ENCODE measurements around the gene C2orf49. TPM values are rescaled to one million over a fixed set of nuclear protein-coding genes. Genes with fewer than 3 reads are reported as not detected.

Gene C2orf49
- total and polyA plus RNA-seq, 2 donors (not counting 3 experiments of a cell fraction or from before 2014, with no cell fraction given): 4.6 to 15.0 TPM

DNA sequence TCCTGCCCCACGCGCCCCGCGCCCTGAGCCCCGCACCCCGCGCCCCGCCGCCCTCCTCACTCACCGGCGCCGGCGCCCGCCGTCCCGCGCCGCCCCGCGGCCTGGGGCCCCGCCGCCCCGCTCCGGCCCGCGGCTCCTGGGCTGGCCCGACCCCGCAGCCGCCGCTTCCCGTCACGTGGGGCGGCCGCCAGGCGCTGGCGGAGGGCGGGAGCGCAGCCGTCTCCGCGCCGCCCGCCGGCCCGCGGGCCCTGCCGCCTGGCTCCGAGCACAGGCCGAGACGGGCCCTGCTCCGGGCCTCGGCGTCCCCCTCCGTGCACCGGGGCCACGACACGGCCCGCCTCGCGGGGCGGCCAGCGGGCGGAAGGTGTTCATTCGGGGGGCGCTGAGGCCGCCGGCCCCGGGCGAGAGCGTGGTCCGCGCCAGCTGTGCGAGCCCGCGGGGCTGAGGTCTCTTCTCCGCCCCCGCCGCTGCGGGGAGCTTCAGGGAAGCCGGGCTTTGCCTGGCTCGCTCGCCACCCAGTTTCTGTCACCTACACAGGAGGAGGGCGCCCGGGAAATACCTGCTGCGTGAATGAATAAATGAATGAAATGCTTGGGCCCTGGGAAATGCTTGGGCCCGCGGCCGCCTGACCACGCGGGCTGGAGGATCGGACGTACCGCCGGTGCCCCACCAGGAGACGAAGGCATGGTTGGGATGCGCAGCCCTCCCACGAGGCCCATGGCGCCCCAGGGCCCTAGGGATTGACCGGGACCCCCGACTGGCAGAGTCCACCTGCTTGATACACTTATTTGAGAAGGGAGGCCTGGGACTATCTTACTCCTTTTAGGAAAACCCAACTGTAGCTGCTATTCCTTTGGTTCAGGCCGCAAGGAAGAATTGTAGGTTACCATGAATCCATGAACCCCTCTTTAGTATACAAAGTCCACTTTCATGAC is 7.5 kb upstream of the C2orf49 start, which contains the start of gene TGFBRAP1:
TGFBRAP1 (minus strand) TSS at position 175 of the 935 bp plus-strand sequence. CDS start 21,434 bp downstream, outside the sequence.
- H3K9me3 ChIP-seq (replicated peaks; ENCODE audit: control insufficient read depth, insufficient read depth, low read length): no peaks in the 10 kb centered on the region
- DNase-seq (ENCODE audit: low read depth, low spot score) (peak; percentile 35), FAIRE-seq (no peak)
- H4K20me1 ChIP-seq (replicated peaks; ENCODE audit: control insufficient read depth, extremely low read depth, insufficient read depth, low read length): no peaks in the 10 kb centered on the region
- H3K27ac ChIP-seq (ENCODE audit: insufficient read depth, low read depth, low read length): peak within 1 kb of the TSS; percentile 82
- no peaks in the 10 kb centered on the region for H3K27me3 ChIP-seq (ENCODE audit: control insufficient read depth in 2 of 2, insufficient read depth in 2 of 2, low read length in 2 of 2)
- intact Hi-C loops (cut with micrococcal nuclease): loop anchor here (10.0 kb wide), 1 partner anchor 865 kb away; the partner anchor contains the start of gene UXS1
- TSS peak; percentile 18 for BruUV-seq (replicated peaks)
- CTCF ChIA-PET: interaction anchor here (1.3 to 3.8 kb wide), 5 partner anchors 7 to 191 kb away, joined by 3 to 13 read pairs (median 4); partner anchors contain the start of gene C2orf49
- H3K9me1 ChIP-seq (replicated peaks; ENCODE audit: control insufficient read depth, extremely low read depth, insufficient read depth, low read length): no peaks in the 10 kb centered on the region
- TF ChIP-seq MYC (IDR thresholded peaks at IDR 0.05; ENCODE audit: low read depth, low read length) (no peak), EZH2 (IDR thresholded peaks at IDR 0.05; ENCODE audit: borderline replicate concordance, low read depth, low read length, severe bottlenecking) (no peak), FOS (IDR thresholded peaks at IDR 0.05; ENCODE audit: borderline replicate concordance, insufficient read depth, low read length) (no peak), POLR2AphosphoS5 (IDR thresholded peaks at IDR 0.05; ENCODE audit: insufficient read depth, low read depth, low read length) (peak; percentile 64), JUN (IDR thresholded peaks at IDR 0.05; ENCODE audit: borderline replicate concordance, insufficient read depth, insufficient read length, low read depth) (no peak), POLR2A (IDR thresholded peaks at IDR 0.05; ENCODE audit: low read depth, low read length) (peak; percentile 72), GATA2 (IDR thresholded peaks at IDR 0.05; ENCODE audit: insufficient read depth, insufficient read length, low read depth, low read length) (no peak)
- TF ChIP-seq, protein P1, sequence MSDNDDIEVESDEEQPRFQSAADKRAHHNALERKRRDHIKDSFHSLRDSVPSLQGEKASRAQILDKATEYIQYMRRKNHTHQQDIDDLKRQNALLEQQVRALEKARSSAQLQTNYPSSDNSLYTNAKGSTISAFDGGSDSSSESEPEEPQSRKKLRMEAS (IDR thresholded peaks at IDR 0.05; ENCODE audit: insufficient read depth, insufficient read length): peak; percentile 12
- TF ChIP-seq, protein P2, sequence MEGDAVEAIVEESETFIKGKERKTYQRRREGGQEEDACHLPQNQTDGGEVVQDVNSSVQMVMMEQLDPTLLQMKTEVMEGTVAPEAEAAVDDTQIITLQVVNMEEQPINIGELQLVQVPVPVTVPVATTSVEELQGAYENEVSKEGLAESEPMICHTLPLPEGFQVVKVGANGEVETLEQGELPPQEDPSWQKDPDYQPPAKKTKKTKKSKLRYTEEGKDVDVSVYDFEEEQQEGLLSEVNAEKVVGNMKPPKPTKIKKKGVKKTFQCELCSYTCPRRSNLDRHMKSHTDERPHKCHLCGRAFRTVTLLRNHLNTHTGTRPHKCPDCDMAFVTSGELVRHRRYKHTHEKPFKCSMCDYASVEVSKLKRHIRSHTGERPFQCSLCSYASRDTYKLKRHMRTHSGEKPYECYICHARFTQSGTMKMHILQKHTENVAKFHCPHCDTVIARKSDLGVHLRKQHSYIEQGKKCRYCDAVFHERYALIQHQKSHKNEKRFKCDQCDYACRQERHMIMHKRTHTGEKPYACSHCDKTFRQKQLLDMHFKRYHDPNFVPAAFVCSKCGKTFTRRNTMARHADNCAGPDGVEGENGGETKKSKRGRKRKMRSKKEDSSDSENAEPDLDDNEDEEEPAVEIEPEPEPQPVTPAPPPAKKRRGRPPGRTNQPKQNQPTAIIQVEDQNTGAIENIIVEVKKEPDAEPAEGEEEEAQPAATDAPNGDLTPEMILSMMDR (IDR thresholded peaks at IDR 0.05; ENCODE audit: extremely low read depth in 1 of 2, insufficient read depth in 1 of 2, low read depth in 1 of 2, low read length in 2 of 2): peak in 1 of 2 donors; percentile 4
- H2AFZ ChIP-seq (ENCODE audit: low read depth, low read length): peak within 1 kb of the TSS; percentile 76
- peaks cover 40% of the 10 kb centered on the region for H3K4me1 ChIP-seq (ENCODE audit: control insufficient read depth, extremely low read depth, insufficient read depth, low read length)
- peak within 1 kb of the TSS; percentile 76 for H3K9ac ChIP-seq (replicated peaks; ENCODE audit: extremely low read depth, insufficient read depth, low read length)
- POLR2A ChIA-PET: interaction anchor here (1.0 kb wide), 1 partner anchor 58 kb away, joined by 3 read pairs; no protein-coding TSS in a partner anchor
- peaks cover 27% of the 10 kb centered on the region for H3K79me2 ChIP-seq (ENCODE audit: control insufficient read depth, insufficient read depth, low read length)
- dilution Hi-C loops (cut with MboI; ENCODE audit: extremely low pct_ligation_motif_present, low sequenced_read_pairs): no loop called here
- H3K36me3 ChIP-seq (ENCODE audit: control insufficient read depth in 2 of 2, extremely low read depth in 1 of 2, insufficient read depth in 2 of 2, low read length in 2 of 2): no peaks in the 10 kb centered on the region
- H3K4me2 ChIP-seq (ENCODE audit: insufficient read depth, low read length): peak within 1 kb of the TSS; percentile 37
- H3K4me3 ChIP-seq (replicated peaks in 1 of 3; ENCODE audit: insufficient read depth in 1 of 3, low read depth in 1 of 3, low read length in 3 of 3): peak within 1 kb of the TSS in 2 of 3 experiments; percentile 42 to 84

Data from endothelial cell of umbilical vein (primary cell).